Measurements from ENCODE around the gene ZMAT5.
A peak's percentile ranks its signal among the peaks of the same experiment; 100 is the strongest.
"Not testable (repeated sequence)": the region's sequence is repeated elsewhere in the genome, so short reads cannot be mapped to it uniquely, and the experiment has no call there.

Gene ZMAT5

GRCh38 chr22:29784451-29785361 lies 17.9 kb upstream of the ZMAT5 start:
- DNase-seq: no peak

- no peak for DNase-seq
These were observed 15.4 kb upstream of the ZMAT5 start for GRCh38 chr22:29782061-29782845.

- peak in 2 of 3 donors; percentile 9 to 26 for DNase-seq
These were observed 14.2 kb upstream of the ZMAT5 start for GRCh38 chr22:29780748-29781676.

GRCh38 chr22:29780220-29780619 lies 13.4 kb upstream of the ZMAT5 start:
- DNase-seq: no peak

GRCh38 chr22:29773233-29773632 lies 6.4 kb upstream of the ZMAT5 start:
- DNase-seq: no peak

GRCh38 chr22:29772170-29772641 lies 5.4 kb upstream of the ZMAT5 start:
- DNase-seq: peak; percentile 31 to 32 (median 32)

- no peak for DNase-seq
These were observed 3.0 kb upstream of the ZMAT5 start for GRCh38 chr22:29769723-29770321.

- DNase-seq: no peak
These were observed 1.4 kb upstream of the ZMAT5 start for GRCh38 chr22:29768052-29768693.

GRCh38 chr22:29767171-29768051 lies 604 bp upstream of the ZMAT5 start, which contains the start of gene UQCR10:
Gene UQCR10 (plus strand): TSS chr22:29767369. CDS start chr22:29767399, 30 bp downstream.
- peak; percentile 95 to 97 (median 97) for DNase-seq

- peak in 2 of 3 donors; percentile 22 to 47 for DNase-seq
These were observed 739 bp downstream of the ZMAT5 start for GRCh38 chr22:29765905-29766631.

GRCh38 chr22:29762263-29762662 lies 4.5 kb downstream of the ZMAT5 start:
- no peak for DNase-seq

GRCh38 chr22:29758959-29759358 lies 7.8 kb downstream of the ZMAT5 start:
- no peak for DNase-seq

- no peak for DNase-seq
These were observed 8.7 kb downstream of the ZMAT5 start for GRCh38 chr22:29758068-29758622.

- no peak for DNase-seq
These were observed 9.7 kb downstream of the ZMAT5 start for GRCh38 chr22:29757096-29757495.

- no peak for DNase-seq
These were observed 10.5 kb downstream of the ZMAT5 start for GRCh38 chr22:29756341-29756740.

- DNase-seq: no peak
These were observed 10.9 kb downstream of the ZMAT5 start for GRCh38 chr22:29755889-29756288.

- DNase-seq: not testable (repeated sequence)
These were observed 12.0 kb downstream of the ZMAT5 start for GRCh38 chr22:29754658-29755395.

GRCh38 chr22:29753808-29754657 lies 12.8 kb downstream of the ZMAT5 start:
- no peak for DNase-seq

Measured in suppressor macrophage treated with lipopolysaccharide for 1 hour (primary cell).